ENCODE results near the gene MUTYH.

DNA sequence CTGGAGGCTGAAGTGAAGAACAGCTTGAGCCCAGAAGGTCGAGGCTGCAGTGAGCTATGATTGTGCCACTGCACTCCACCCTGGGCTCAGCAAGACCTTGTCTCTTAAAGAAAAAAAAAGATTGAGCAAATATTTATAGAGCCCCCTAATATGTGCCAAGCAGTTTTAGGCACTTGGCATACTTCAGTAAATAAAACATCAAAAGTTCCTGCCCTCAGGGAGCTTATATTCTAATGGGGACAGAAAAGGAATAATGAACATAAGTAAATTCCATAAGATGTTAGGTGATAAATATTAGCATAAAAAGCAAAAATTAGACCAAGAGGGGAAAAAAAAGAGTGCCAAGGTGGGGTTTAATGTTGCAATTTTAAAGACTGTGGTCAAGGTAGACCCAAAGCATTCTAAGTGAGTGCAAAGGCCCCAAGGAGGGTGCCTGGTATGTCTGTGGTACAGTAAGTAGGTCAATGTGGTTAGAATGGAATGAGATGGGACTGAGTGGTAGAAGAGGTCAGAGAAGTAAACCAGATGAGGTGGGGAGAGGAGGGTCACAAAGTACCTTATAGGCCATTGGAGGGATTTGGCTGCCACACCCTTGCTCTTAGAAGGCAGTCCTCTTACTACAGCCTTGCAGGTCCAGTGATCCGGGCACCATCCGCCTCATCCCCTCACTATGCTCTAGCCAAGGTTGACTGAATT is 2.5 kb downstream of the MUTYH start:
- TF ChIP-seq, protein P1, sequence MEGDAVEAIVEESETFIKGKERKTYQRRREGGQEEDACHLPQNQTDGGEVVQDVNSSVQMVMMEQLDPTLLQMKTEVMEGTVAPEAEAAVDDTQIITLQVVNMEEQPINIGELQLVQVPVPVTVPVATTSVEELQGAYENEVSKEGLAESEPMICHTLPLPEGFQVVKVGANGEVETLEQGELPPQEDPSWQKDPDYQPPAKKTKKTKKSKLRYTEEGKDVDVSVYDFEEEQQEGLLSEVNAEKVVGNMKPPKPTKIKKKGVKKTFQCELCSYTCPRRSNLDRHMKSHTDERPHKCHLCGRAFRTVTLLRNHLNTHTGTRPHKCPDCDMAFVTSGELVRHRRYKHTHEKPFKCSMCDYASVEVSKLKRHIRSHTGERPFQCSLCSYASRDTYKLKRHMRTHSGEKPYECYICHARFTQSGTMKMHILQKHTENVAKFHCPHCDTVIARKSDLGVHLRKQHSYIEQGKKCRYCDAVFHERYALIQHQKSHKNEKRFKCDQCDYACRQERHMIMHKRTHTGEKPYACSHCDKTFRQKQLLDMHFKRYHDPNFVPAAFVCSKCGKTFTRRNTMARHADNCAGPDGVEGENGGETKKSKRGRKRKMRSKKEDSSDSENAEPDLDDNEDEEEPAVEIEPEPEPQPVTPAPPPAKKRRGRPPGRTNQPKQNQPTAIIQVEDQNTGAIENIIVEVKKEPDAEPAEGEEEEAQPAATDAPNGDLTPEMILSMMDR (IDR thresholded peaks at IDR 0.05), result no peak
- TF ChIP-seq, protein P2, sequence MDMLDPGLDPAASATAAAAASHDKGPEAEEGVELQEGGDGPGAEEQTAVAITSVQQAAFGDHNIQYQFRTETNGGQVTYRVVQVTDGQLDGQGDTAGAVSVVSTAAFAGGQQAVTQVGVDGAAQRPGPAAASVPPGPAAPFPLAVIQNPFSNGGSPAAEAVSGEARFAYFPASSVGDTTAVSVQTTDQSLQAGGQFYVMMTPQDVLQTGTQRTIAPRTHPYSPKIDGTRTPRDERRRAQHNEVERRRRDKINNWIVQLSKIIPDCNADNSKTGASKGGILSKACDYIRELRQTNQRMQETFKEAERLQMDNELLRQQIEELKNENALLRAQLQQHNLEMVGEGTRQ (CRISPR knock-in tag; IDR thresholded peaks at IDR 0.05), result no peak
- TF ChIP-seq, protein P3, sequence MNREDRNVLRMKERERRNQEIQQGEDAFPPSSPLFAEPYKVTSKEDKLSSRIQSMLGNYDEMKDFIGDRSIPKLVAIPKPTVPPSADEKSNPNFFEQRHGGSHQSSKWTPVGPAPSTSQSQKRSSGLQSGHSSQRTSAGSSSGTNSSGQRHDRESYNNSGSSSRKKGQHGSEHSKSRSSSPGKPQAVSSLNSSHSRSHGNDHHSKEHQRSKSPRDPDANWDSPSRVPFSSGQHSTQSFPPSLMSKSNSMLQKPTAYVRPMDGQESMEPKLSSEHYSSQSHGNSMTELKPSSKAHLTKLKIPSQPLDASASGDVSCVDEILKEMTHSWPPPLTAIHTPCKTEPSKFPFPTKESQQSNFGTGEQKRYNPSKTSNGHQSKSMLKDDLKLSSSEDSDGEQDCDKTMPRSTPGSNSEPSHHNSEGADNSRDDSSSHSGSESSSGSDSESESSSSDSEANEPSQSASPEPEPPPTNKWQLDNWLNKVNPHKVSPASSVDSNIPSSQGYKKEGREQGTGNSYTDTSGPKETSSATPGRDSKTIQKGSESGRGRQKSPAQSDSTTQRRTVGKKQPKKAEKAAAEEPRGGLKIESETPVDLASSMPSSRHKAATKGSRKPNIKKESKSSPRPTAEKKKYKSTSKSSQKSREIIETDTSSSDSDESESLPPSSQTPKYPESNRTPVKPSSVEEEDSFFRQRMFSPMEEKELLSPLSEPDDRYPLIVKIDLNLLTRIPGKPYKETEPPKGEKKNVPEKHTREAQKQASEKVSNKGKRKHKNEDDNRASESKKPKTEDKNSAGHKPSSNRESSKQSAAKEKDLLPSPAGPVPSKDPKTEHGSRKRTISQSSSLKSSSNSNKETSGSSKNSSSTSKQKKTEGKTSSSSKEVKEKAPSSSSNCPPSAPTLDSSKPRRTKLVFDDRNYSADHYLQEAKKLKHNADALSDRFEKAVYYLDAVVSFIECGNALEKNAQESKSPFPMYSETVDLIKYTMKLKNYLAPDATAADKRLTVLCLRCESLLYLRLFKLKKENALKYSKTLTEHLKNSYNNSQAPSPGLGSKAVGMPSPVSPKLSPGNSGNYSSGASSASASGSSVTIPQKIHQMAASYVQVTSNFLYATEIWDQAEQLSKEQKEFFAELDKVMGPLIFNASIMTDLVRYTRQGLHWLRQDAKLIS (CRISPR knock-in tag; IDR thresholded peaks at IDR 0.05; ENCODE audit: borderline replicate concordance), result no peak
- TF ChIP-seq, protein P4, sequence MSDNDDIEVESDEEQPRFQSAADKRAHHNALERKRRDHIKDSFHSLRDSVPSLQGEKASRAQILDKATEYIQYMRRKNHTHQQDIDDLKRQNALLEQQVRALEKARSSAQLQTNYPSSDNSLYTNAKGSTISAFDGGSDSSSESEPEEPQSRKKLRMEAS (CRISPR knock-in tag; IDR thresholded peaks at IDR 0.05), result no peak
- TF ChIP-seq, protein P5, sequence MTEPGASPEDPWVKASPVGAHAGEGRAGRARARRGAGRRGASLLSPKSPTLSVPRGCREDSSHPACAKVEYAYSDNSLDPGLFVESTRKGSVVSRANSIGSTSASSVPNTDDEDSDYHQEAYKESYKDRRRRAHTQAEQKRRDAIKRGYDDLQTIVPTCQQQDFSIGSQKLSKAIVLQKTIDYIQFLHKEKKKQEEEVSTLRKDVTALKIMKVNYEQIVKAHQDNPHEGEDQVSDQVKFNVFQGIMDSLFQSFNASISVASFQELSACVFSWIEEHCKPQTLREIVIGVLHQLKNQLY (CRISPR knock-in tag; IDR thresholded peaks at IDR 0.05), result no peak
- TF ChIP-seq, protein P6, sequence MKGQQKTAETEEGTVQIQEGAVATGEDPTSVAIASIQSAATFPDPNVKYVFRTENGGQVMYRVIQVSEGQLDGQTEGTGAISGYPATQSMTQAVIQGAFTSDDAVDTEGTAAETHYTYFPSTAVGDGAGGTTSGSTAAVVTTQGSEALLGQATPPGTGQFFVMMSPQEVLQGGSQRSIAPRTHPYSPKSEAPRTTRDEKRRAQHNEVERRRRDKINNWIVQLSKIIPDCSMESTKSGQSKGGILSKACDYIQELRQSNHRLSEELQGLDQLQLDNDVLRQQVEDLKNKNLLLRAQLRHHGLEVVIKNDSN (CRISPR knock-in tag; IDR thresholded peaks at IDR 0.05), result no peak
- no peak for TF ChIP-seq NR3C1 (CRISPR knock-in tag; conservative IDR thresholded peaks at IDR 0.05; ENCODE audit: low read depth)

All from WTC11 (cell line).